HuH-7 (cell line): ENCODE results near the gene IQCE.
A peak's percentile ranks its signal among the peaks of the same experiment; 100 is the strongest.
"Not testable (repeated sequence)": the region's sequence is repeated elsewhere in the genome, so short reads cannot be mapped to it uniquely, and the experiment has no call there.

ENCODE experiments used
- DNase-seq: peaks from one replicate; pipeline ENCODE4 v3.0.0; 2011; ENCODE audit warnings: low spot score

Gene IQCE

GRCh38 chr7:2521952-2522591 is 36.7 kb upstream of the IQCE start:
- no peak for DNase-seq

- no peak for DNase-seq
Observed at GRCh38 chr7:2522780-2523433, 35.9 kb upstream of the IQCE start.

- no peak for DNase-seq
Observed at GRCh38 chr7:2523461-2523936, 35.3 kb upstream of the IQCE start.

- no peak for DNase-seq
Observed at GRCh38 chr7:2523941-2524807, 34.6 kb upstream of the IQCE start.

GRCh38 chr7:2524808-2525657 is 33.7 kb upstream of the IQCE start:
- no peak for DNase-seq

DNA sequence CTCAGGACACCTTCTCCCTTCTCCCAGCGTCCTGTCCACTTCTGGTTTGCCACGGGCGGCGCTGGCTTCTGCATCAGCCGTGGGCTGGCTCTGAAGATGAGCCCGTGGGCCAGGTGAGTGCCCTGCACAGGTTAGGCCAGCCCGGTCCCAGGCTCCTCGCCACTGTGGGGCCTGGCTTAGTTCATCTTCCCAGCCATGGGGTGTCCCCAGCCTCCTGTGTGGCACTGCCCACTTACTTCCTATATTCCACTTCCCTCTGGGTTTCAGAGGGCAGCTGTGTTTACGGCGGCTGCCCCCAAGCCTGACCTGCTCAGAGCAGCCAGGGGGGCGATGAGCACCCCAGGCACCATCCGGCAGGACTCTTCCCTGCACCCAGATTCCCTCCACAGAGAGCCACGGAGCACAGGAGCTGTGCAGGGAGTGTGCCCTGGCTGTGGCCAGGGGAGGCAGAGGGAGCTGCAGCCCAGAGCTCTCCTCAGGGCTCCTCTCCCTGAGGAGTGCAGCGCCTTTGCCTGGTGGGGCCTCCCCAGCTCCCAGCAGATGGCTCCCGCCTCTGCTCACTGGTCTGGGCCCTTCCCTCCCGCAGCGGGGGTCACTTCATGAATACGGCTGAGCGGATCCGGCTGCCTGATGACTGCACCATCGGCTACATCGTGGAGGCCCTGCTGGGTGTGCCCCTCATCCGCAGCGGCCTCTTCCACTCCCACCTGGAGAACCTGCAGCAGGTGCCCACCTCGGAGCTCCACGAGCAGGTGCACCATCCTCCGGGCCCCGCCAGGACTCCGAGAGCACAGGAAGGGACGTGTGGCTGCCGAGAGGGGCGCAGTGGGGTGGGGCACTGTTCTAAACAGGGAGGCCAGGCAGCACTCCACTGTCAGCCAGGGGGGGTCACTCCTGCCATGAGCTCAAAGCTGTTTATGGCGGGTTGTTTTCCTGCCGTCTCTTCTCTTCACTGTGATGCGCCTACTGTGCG is 32.8 kb upstream of the IQCE start:
- DNase-seq, result no peak

DNA sequence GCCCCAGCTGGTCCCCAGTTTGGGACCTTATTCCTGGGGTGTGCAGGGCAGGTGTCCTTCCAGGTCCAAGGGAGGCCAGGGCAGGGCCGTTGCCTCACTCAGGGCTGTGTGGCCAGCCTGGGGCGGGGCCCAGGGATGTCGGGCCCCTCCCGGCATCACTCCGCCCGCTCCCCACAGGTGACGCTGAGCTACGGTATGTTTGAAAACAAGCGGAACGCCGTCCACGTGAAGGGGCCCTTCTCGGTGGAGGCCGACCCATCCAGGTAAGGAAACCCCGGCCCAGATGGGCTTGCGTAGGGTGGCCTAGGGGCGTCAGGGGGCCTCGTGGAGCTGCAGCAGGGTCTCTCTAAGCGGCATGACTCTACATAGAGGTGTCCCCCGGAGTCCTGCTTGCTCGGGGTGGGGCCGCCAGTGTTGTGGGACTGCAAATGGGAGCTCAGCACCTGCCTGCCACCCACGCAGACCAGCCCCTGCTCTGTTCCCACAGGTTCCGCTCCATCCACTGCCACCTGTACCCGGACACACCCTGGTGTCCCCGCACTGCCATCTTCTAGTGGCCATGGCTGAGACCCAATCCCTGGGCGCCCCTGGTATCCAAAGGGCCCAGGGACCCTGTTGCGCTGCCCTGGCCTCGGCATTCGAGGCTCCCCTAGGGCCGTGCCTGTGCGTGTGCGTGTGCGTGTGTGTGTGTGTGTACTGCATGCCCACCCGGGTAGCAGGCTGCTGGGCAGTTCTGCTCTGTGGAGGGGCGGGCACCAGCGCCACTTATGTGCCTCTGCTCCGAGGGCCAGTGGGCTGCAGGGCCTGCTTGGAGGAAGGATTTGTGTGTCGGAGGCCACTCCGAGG is 31.9 kb upstream of the IQCE start:
- DNase-seq, result no peak

- peak; percentile 73 for DNase-seq
Observed at GRCh38 chr7:2527505-2528467, 31.0 kb upstream of the IQCE start.

- no peak for DNase-seq
Observed at GRCh38 chr7:2528481-2529095, 30.2 kb upstream of the IQCE start.

DNA sequence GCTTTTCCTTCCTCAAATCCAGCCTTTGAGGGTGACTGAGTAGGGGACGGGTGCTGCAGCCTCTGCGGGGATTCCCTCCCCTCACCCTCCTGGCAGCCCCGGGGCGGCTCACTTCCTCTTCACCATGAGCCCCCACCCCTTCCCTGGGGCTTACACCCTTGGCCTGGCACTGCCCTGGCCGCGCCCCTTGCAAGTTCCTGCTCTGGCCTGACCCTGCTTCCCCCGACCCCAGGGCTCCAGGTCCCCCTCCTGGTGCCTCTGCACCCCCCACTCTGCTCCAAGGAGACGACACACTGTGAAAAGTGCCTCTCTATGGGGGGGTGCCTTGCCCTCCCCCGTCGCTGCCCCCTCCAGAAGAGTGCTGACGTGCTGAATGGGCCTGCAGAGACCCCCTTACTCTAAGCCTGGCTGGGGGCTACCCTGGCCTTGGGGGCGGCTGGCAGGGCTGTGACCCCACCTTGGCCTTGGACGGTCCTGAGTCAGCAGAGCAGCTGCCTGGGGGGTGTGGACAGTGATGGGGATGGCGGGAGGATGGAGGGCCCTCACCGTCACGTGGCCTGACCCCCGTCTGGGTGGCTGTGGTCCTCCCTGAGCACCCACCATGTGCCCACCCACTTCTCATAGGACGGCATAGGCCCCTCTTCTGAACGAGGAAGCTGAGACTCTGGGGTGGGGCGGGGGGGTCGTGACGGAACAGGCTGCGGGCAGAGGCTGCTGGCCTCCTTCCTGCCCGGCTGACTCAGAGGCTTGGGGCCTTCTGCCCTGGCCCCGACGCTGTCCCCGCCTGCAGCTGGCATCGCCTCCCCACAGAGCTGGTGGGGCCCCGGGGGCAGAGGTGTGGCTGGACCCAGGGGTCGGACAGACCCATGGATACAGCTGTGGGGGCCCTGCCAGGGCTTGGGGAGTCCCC is 29.4 kb upstream of the IQCE start:
- DNase-seq, result no peak

DNA sequence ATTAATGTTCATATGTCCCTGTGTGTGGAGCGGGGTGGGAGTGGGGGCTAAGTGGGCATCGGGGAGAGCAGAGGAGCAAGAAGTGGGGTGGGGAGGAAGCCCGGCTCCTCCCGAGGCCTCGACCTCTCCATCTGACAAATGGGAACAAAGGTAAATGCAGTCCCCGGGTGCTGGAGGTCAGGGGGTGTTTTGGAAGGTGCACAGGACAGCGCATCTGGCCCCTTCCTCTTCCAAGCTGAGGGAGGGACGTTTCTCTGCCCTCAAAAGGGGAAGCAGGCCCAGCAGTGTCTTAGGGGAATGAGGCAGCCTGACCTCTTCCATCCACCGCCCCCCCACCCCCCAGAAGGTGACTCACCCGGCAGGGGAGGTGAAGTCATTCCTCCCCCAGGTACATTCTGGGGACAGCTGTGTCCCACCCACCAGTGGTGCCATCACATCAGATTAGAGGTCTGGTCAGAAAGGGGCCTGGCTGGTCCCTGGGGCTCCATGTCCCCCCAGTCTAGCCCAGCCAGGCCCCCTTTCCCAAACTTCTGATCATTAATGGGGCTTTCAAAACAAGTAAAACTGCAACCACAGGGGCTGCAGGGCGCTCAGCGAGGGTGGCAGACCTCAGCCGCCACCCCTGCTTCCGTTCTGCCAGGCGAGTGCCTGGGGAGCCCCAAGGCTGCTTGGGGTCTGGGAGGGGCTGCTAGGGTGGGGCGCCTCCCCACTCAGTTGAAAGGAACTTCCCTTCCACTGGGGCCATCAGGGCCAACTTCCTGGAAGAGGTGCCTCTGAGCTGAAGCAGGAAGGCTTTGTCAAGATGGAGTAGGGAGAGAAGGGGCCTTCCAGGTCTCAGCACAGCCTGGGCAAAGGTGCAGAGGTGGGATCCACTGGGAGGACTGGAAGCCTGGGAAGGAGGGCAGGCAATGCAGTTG is 28.4 kb upstream of the IQCE start:
- no peak for DNase-seq

GRCh38 chr7:2530994-2531795 is 27.6 kb upstream of the IQCE start:
- DNase-seq, result not testable (repeated sequence)

GRCh38 chr7:2531796-2532110 is 27.0 kb upstream of the IQCE start:
- not testable (repeated sequence) for DNase-seq

DNA sequence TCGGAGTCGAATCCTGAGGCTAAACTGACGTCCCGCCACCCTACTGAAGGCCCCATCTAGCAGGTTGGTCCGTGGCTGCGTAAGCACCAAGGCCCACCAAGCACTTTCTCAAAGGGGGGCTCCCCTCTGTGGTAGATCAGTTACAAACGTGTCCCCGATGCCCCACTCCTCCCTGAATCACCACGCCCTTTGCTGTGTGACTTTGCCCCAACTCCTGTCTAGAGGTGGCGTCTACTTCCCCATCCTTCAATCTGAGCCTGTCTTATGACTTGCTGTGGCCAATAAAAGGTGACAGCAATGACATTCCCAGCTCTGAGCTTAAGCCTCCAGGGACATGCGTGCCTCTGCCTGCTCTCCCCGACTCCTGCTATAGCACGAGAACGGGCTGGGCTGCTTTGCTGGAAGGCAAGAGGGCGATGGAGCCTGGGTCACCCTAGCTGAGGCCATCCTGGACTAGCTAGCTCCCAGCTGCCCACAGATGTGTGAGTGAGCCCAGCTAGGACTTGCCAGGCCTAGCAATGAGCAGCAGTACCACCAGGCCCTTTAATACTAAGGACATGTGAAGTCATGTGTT is 26.5 kb upstream of the IQCE start:
- DNase-seq, result not testable (repeated sequence)

DNA sequence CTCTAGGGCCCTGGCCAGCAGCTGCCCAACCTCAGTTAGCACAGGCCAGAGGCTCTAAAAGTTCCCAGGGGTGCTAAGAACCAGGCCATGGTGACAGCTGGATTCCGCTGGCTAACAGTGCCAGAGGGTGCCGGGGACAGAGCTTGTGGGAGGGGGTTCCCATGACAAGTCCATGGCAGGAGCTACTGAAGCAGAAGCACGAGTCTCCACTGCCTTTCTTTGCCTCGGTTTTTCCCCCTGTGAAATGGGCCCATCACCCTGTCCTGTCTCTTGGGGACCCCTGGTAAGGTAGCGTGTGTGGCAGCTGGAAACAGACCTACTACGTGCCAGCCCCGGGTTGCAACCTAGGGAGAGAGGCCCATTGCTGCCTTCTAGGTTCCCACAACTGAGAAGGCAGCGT is 26.0 kb upstream of the IQCE start:
- not testable (repeated sequence) for DNase-seq
